Activated T-cell treated with anti-CD3 and anti-CD28 coated beads, Interleukin-2, amount 50 U/mL, for 72 hours (primary cell): ENCODE results near the gene INHBB. TPM values are rescaled to one million over a fixed set of nuclear protein-coding genes. Genes with fewer than 3 reads are reported as not detected.

Experiments
- ATAC-seq, 2 donors: fragments of 150-1000 bp; cut with Tn5 transposase; replicated peaks in 1 of 2; 2 replicates each; pipeline ENCODE4 v1.10.0; 2021; ENCODE audit warnings: moderate library complexity in 2 of 2, mild to moderate bottlenecking in 1 of 2
- DNase-seq, 2 donors: peaks; one replicate each; pipeline ENCODE4 v3.0.0; 2021 to 2022; ENCODE audit warnings: mixed read lengths in 1 of 2
- H3K27ac Mint-ChIP-seq: one replicate; pipeline ENCODE4 v1.8.0; 2022; ENCODE audit warnings: mild to moderate bottlenecking, moderate library complexity, mixed read lengths
- H3K27me3 Mint-ChIP-seq: one replicate; pipeline ENCODE4 v1.8.0; 2022; ENCODE audit warnings: low read depth, mixed read lengths
- H3K36me3 Mint-ChIP-seq, 2 donors: one replicate each; pipeline ENCODE4 v1.8.0; 2022; ENCODE audit warnings: mixed read lengths in 2 of 2, mild to moderate bottlenecking in 1 of 2; ENCODE audit not compliant: insufficient read depth in 2 of 2
- H3K4me1 Mint-ChIP-seq: one replicate; pipeline ENCODE4 v1.8.0; 2022; ENCODE audit warnings: low read depth, mixed read lengths
- H3K4me3 Mint-ChIP-seq, 2 donors: one replicate each; pipeline ENCODE4 v1.8.0; 2022; ENCODE audit warnings: mild to moderate bottlenecking in 2 of 2, mixed read lengths in 2 of 2, moderate library complexity in 2 of 2
- H3K9me3 Mint-ChIP-seq, 2 donors: one replicate each; pipeline ENCODE4 v1.8.0; 2022; ENCODE audit warnings: mixed read lengths in 2 of 2
- total RNA-seq, 2 donors: library from RNA; stranded (reverse); gene quantifications; one replicate each; pipeline ENCODE4 v1.2.3, GENCODE V29; 2022

Gene INHBB
- total RNA-seq, 2 donors from 2014 or later = not detected

DNA sequence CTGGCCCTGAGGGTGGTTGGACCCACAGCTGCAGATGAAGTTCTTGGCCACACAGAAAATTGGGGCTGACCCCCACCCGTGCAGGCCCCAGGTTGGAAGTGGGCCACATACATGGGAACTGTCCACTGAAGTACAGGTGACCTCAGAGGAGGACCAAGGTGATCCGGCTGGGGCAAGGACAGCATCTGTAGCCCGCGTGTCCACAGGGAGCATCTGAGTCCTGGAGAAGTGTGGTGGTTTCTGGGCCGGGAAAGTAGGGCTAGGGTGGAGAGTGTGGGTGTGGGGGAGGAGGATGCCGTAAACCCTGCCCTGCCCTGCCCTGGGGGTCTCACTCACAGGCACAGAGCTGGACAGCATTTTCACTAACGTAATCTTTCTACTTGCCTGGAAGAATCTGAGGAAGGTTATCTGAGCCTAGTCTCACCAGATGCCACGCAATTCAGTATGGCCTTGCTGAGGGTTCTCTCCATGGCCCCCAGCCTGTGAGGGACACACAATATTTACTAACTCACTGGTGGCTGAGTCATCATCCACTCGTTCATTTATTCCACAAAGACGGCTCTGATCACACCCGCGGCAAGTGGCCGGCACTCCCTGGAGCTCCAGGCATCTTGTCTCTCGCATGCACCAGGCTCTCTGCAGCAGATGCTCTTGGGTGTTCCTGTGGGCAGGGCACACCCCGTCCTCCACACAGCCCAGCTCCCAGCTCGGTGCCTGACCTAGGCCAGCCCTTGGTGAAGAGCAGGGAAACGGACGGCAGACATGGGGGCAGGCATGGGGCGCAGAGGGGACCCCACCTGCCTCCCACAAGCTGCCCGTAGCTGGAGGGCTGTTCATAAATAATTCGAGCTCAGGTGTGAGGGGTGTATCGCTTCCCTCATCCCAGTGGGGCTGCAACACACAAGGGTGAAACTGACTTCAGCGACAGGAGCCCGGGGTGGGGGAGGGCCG is 51.2 kb downstream of the INHBB start:
- Mint-ChIP-seq H3K4me1 (no peaks in the 10 kb centered on the region), H3K27ac (no peak overlapping the region), H3K4me3 (no peak overlapping the region), H3K27me3 (peaks cover 6% of the 10 kb centered on the region), H3K36me3 (no peaks in the 10 kb centered on the region), H3K9me3 (no peaks in the 10 kb centered on the region)
- DNase-seq (no peak), ATAC-seq (no peak)

DNA sequence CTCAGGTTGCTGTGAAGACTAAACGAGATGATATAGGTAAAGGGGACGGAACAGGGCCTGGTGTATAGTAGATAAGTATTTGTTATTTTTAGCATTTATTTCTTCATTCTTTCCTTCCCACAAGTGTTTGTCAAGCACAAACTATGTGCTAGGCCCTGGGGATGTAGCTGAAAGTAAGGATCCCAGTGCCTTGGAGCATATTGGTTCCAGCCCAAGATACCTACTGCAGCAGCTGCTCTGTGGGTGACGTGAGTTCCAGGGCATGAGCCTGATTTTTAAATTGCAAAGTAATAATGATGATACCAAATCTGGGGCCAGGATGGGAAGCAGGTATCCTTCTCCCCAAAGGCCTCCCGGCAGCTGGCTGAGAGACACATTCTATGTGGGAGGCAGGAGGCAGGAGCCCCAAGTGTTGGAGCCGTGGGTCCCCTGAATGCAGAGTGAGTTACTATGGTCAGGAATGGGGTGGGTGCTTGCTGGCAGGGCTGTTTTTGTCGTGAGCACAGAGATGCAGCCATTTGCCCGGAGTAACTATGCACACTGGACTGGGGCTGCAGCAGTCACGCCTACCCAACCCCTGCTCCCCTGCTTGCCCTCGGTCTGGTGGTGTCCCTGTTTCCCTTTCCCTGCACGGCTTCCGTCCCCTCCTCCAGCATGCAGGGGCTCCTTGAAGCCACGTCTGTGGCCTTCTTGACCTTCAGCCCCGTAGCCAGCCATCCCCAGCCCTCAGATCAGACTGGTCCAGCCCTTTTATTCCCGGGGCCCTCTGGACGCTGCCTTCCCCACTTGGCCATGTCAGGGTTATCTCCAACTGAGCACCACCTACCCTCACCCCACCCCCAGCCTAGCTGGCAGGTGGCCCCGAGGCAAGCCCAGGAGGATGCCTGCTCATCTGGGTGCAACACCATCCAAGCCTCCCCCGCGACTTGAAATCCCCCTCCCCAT is 52.4 kb downstream of the INHBB start:
- no peak overlapping the region for H3K27ac Mint-ChIP-seq
- H3K27me3 Mint-ChIP-seq = peaks cover 6% of the 10 kb centered on the region
- ATAC-seq (no peak), DNase-seq (no peak)
- H3K9me3 Mint-ChIP-seq = no peaks in the 10 kb centered on the region
- no peaks in the 10 kb centered on the region for H3K4me1 Mint-ChIP-seq
- H3K36me3 Mint-ChIP-seq = no peaks in the 10 kb centered on the region
- no peak overlapping the region for H3K4me3 Mint-ChIP-seq

DNA sequence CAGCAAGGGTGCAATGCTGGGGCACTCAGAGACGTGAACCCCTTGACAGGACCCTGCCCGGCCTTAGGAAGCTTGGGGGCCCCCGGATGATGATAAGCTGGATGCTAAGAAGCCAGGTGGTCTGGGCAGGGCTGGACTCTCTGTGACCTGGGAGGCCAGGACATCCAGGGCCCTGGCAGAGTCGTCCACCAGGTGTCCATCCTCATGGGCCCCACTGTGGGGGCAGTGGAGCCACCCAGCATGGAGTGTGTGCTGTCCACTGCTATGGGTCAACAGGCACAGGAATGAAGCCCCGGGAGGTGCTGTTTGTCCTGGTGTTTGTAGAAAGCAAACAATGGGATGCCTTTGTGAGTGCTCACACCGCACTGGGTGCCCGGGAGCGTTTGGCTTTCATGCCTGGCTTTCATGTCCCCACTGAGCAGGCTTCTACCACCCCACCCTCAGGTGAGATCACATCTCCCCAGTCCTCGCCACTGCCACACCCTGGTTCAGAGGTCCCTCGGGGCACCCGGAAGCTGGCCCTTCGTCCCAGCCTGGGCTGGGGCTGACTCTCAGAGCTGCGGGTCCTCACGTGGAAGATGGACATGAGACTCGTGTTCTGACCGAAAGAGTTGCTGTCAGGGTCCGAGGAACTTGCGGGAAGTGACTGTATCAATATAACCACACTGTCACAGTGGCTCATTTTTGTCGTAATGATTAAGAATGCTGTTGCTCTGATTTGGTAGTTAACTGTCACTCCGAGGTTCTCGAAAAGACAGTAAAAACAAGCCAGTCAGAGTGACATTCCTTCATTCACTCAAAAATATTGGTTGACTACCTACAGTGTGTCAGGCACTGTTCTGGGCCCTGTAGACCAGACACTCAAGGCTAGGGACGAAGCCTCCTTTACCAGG is 53.3 kb downstream of the INHBB start:
- ATAC-seq (no peak), DNase-seq (no peak)
- H3K27ac Mint-ChIP-seq = no peak overlapping the region

DNA sequence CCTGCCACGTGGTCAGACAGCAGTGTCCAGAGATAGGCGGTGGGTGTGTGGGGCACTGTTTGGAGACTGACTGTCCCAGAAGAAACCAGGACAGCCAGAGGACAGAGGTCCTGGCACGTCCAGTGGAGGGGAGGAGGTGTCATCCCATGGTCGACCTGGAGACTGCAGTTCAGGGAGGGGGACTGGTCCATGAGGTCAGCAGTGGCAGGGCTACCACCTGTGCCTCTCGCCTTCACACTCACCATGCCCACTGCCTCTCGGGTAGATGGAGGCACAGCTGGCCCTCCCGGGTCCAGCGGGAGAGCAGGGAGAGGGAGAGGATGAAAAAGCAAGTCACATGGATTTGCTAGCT is 53.9 kb downstream of the INHBB start:
- Mint-ChIP-seq H3K27me3 (peaks cover 6% of the 10 kb centered on the region), H3K4me3 (no peak overlapping the region), H3K9me3 (no peaks in the 10 kb centered on the region), H3K27ac (no peak overlapping the region), H3K36me3 (no peaks in the 10 kb centered on the region), H3K4me1 (no peaks in the 10 kb centered on the region)
- DNase-seq (no peak), ATAC-seq (no peak)

More for the DNA sequence above, 53.3 kb downstream of the INHBB start:
- Mint-ChIP-seq H3K9me3 (no peaks in the 10 kb centered on the region), H3K36me3 (no peaks in the 10 kb centered on the region), H3K4me3 (no peak overlapping the region), H3K27me3 (peaks cover 6% of the 10 kb centered on the region), H3K4me1 (no peaks in the 10 kb centered on the region)

DNA sequence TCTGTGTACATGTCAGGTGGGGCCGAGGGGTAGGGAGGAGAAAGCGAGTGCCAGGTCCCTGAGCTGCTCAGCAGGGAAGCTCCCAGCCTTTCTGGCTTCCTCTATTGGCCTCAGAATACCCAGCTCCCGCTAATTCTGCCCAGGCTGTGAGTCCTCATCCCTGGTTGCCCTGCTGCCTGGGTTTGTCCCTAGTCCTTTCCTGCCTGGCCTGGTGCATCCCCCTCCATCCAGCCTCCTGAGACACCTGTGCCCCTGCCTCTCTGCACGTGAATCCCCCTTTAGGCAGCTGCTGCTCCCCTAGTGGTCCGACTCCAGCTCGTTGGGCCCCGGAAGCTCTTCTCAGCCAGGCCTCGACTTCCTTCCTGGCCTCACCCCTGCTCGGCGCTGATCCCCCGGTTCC is 54.6 kb downstream of the INHBB start:
- no peak for DNase-seq
- no peaks in the 10 kb centered on the region for H3K9me3 Mint-ChIP-seq
- no peak for ATAC-seq
- no peaks in the 10 kb centered on the region for H3K36me3 Mint-ChIP-seq
- no peak overlapping the region for H3K27ac Mint-ChIP-seq
- H3K4me3 Mint-ChIP-seq = no peak overlapping the region
- peaks cover 6% of the 10 kb centered on the region for H3K27me3 Mint-ChIP-seq
- H3K4me1 Mint-ChIP-seq = no peaks in the 10 kb centered on the region

Other genes with a start within 250 kb of the INHBB start
- 10 to 100 TPM; 20.9 to 21.1 TPM for gene TMEM185B, start 122.7 kb upstream of the INHBB start, total RNA-seq
- 10 to 100 TPM; 52.9 to 53.1 TPM for gene RALB, start 93.3 kb upstream of the INHBB start, total RNA-seq